Endometrial microvascular endothelial cells (primary cell): ENCODE data around the gene STAB2. TPM values are rescaled to one million over a fixed set of nuclear protein-coding genes. Genes with fewer than 3 reads are reported as not detected.
"Not testable (repeated sequence)": the region's sequence is repeated elsewhere in the genome, so short reads cannot be mapped to it uniquely, and the experiment has no call there.

ENCODE experiments used
- in situ Hi-C: cut with HindIII; loops from 2 replicates; pipeline ENCODE4 v1.10.0; 2017; ENCODE audit warnings: low sequenced_read_pairs, low pct_unique_long_range_greater_than_20kb; ENCODE audit errors: inconsistent ontology term
- total RNA-seq: library from RNA; depleted of rRNA; stranded (reverse); fragments of >200 nt; gene quantifications from one replicate; pipeline ENCODE4 v1.2.3, GENCODE V29; 2015; ENCODE audit errors: inconsistent ontology term

The STAB2 gene
- total RNA-seq, 1 donor from 2014 or later, result not detected

DNA sequence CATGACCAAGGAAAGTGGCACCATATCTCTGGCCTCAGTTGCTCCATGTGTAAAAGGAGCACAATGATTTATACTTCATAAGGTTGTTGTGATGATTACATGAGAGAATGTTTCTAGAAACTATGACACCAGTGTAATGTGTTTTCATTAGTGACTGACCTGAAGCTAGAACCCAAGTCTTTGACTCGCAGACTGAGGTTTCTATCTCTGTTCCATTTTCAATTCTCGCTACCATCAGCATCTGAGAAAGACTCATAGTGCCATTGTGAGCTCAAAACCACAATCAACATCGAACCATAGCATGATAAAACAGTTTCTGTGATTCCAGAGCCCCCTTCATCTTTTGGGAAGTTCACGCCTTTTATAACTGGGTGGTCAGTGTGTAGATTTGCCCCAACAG is 53.8 kb downstream of the STAB2 start:
- in situ Hi-C loops, result no loop called here

DNA sequence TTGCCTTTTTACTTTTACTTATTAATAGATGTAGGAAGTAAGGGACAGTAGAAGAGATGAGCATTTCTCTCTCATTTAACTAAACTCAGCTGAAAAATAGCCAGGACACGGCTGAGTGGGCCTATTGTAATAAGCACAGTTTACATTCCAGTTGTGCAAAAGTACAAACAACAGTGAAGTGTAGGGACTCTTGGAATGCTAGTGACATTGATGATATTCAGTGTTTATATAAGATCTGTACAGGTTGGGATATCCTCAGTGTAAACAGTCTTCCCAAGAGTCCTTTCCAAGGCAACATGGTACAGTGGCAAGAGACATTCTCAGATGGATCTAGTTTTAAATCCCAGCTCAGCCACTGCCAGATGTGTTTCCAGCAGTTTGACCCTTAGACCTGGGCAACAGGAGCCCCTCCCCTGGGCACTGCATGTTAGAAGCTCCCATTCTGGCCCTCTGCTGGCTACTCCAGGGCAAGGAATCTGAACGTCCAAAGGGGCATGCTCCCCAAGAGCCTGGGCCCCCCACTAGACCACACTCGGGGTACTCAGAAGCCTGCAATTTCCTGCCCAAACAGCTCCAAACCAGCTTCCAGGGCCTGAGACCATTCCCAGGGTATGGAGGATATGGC is 55.3 kb downstream of the STAB2 start:
- in situ Hi-C loops, result no loop called here

DNA sequence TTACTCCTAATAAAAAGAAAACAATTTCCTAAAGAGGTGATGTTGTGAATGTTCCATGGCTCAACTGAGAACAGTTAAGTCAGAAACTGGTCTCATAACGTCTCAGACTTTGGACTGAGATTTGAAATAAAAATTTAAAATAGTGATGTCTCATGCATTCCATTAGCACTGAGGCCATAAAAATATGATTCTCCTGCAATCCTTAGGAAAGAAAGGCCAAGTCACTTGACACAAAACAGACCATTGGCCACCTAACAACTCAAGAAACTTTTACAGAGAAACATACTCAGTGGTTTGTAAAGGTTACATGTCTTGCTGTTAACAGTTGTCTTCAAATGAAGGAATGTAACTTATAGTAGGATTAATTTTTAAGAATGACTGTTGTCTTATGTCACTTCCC is 58.1 kb downstream of the STAB2 start:
- in situ Hi-C loops, result no loop called here

DNA sequence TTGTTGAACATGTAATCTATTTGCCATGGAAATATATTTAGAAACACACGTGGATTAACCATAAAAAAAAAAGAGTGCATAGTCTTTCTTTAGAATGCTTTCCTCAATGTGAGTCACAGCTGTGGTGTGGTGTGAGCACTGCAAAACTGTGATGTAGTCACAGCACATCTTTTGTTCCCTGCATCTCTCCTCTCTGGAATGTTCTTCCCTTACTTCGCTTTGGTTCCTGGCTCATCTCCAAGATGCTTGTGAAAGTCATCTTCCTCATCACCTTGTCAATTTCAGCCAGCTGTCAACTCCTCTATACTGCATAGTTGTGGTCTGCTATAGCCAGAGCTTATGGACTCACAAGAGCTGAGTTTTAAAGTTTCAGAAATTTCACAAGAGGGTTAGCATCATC is 60.2 kb downstream of the STAB2 start:
- in situ Hi-C loops, result no loop called here

DNA sequence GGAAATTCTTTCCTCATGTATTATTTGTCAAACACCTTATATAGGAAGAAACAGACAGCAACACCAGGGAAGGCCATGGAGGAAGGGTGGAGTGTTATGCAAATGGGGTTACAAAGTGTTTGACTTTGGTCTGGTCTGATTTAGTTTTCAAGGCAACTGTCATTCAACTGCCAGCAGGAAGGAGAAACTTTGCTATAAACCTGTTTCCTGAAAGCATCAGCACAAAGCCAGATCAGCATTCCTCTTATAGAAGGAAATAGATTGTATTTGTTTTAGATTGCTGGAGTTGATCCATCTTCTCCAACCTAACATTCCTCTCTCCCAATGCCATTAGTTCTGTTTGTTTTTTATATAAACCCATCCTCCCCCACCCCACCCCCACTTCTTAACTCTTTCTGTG is 65.7 kb downstream of the STAB2 start:
- in situ Hi-C loops, result no loop called here

DNA sequence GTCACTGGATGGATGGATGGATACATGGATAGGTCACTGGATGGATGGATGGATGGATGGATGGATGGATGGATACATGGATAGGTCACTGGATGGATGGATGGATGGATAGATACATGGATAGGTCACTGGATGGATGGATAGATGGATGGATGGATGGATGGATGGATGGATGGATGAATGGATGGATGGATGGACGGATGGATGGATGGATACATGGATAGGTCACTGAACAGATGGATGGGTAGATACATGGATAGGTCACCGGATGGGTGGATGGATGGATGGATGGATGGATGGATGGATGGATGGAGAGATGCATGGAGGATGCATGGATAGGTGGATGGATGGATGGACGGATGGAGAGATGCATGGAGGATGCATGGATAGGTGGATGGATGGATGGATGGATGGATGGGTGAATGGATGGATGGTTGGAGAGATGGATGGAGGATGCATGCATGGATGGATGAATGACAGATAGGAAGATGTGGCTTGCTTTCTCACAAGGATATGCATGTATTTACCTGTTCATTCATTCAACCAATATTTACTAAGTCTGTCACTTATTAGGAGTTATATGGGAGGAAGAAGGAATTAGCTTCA is 66.6 kb downstream of the STAB2 start:
- in situ Hi-C loops, result not testable (repeated sequence)

DNA sequence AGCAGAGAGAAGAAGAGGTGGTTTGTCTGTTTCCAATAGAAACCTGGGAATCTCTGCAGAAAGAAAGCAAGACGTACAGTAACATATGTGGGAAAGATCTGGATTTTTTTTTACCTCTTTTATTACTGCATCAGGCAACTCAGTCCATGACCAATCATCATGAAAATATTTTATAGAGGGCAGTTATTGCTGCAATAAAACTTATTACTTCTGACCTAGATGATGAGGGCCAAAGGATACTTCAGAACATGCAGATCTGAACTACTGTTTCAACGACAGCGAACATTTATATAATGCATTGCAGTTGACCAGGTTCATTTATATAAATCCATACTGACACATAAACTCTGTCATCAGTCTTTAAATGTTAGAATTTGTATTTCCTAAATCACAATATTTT is 67.7 kb downstream of the STAB2 start:
- in situ Hi-C loops, result no loop called here

DNA sequence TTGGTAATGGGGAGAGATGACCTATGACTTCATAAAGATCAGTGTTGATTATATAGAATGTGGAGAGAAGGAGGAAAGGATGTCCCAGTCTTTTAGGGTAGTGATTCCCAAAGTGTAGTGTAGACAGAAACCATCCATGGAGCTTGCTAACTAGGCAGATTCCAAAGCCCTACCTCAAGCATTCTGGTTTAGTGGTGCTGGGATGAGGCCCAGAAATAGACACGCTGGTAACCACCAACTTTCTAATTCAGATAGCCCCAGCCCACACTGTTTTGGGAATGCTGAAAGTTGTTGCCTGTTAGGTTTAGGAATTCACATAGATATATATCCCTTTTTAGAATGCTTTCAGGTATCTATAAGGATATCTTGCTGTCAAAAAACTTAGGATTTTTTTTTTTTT is 69.2 kb downstream of the STAB2 start:
- in situ Hi-C loops, result no loop called here

DNA sequence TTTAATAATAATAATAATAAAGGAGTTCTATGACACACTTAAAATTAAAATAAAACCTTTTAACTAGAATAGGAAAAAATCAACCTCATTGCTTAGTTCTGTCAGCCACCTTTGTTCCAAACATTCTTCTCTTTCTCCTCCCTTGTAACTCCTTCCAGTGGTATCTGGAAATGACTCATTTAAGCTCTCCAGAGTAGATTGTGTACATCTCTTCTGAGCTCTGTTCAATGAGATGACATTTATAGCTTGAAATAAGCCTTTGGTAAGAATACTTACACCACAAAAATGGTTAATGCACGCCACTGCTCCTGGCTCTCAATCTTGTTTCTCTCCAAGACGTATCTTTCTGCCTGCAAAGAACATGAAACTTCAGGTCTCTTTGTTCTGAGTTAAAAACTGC is 70.3 kb downstream of the STAB2 start:
- in situ Hi-C loops, result no loop called here

DNA sequence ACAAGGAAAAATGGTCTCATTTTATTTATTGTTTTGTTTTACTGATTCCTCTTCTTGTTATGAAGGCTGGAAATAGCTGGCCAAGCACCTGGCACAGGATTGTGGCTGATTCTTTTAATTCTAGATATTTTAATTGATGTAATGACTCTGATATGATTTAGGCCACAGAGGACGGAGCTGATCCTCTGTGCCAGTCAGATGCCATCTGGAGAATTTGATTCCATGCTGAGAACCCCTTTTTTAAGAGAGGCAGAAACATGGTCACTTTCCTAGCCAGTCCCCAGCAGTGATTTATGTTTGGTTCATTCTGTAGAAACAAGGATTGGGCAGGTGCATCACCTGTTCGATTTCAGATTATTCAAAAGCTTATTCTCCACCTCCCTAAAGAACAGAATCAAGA is 77.6 kb downstream of the STAB2 start:
- in situ Hi-C loops, result no loop called here

DNA sequence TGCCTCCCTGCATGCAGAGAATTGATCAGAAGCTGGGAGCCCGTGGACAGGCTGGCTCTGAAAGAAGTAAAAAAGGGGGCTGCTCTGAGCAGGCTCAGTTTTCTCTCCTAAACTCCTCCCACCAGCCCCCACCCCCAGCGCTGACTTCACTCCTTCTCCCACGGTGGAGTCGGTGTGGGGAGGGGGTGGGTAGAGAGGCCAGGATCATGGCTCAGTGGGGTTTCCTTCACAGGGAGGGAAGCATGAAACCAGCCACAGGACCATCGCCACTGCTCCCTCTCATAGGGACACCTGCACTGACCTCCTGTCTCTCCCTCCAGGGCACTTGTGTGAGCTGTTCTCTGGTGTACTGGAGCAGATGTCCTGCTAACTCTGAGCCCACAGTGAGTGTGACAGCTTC is 78.9 kb downstream of the STAB2 start:
- in situ Hi-C loops, result no loop called here

DNA sequence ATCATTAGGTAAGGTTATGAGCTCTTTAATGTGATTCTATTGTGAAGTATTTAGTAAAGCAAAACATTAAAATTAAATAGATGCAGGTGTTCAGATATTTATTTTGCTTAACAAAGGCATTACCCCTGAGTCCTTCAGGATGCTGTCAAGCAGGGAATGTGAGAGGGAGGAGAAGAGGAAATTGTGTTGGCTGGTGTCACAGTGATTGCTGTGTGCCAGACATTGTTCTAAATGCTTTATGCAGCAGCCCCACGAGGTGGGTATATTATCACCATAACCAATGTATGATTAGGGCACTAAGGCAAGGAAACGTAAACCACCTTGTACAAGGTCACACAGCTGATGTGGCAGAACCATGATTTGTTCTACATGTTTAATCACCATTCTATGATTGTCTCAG is 80.1 kb downstream of the STAB2 start:
- in situ Hi-C loops, result no loop called here

DNA sequence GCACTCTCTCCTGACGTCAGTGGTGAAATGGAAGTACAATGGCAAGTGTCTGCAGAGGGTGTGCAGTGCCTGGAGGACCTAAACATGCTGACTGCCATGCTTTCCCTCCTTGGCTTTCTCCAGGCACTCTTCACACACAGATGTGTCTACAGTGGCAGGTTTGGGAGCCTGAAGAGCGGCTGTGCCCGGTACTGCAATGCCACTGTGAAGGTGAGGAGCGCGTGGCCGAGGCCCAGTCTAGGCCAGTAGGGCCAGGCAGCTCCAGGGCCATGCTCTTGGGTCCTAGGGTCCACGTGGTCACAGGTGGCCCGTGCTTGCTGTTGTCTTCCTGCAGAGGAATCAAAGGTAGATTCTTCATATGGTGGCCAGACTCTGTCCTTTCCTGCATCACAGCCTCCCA is 81.4 kb downstream of the STAB2 start:
- in situ Hi-C loops, result no loop called here

DNA sequence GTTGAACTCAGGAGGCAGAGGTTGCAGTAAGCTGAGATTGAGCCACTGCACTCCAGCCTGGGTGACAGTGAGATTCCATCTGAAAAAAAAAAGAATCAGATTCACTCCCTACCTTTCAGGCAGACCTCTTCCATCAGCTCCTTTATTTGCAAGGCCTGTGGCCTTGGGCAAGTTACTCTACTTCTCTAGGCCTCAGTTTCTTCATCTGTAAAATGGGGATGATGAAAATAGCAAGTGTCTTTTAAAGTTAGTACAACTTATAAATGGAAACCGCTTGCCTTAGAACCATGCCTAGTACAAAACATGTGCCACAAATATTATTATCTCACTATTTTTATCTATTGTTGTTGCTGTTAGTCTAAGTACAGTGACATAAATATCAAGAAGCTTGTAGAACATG is 84.3 kb downstream of the STAB2 start:
- in situ Hi-C loops, result no loop called here

DNA sequence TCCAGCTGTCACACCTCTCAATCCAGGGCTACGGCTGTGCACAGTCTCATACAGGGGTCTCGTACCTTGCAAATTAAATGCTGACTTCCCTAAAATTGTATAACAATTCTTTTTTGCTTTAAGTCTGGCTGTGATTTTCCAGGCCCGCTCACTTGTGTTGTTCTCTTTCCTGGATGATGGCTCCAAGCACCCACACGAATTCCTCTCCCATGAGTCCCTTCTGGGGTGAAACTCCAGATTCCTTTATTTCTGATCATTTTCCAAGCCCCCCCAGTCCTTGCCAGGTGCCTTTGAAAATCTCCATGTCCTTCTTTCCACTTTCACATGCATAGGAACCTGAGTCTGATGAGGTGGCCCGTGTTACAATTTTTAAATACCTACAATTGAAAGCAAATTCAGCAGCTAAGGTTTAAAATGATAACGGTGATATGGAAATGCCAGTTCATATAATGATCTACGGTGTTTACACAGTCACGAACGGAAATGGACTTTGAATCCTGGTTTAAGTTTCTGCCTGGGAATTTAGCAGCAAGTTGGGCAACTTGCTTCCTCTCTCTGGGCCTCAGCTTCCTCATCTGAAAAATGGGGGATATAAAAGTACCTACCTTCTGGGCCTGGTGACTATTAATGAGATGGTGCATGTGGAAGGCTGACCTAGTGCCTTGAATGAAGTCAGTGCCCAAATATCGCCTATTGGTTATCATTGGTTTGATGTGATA is 85.5 kb downstream of the STAB2 start:
- in situ Hi-C loops, result no loop called here

DNA sequence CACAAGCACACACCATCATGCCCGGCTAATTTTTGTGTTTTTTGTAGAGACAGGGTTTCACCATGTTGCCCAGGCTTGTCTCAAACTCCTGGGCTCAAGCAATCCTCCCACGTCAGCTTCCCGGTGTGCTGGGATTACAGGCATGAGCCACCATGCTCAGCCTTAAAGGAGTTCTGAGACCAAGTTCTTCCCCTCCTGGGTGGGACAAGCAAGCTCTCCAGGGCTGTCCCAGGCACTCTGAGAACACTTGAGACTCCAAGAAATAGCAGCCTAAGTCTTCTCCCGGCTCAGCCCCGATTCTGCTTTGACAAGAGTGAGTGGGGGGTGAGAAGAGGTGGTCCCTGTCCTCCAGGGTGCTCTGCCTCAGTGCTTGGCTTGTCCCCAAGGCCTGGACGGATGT is 86.4 kb downstream of the STAB2 start:
- in situ Hi-C loops, result no loop called here

DNA sequence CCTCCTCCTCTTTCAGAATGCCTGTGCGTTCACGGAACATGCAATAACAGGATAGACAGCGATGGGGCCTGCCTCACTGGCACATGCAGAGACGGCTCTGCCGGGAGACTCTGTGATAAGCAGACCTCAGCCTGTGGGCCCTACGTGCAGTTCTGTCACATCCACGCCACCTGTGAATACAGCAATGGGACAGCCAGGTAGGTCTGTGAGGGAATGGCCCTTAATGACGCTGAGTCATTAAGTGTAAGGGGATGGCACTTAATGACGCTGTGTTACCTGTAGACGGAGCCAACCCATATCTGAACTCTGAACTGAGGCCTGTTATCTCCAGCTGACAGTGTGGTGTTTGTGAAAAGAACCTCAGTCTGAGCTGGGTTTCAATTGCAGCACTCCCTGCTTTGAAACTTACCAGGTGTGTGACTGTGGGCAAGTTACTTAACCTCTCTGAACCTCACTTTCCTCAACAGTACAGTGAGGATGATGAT is 86.9 kb downstream of the STAB2 start:
- in situ Hi-C loops, result no loop called here

DNA sequence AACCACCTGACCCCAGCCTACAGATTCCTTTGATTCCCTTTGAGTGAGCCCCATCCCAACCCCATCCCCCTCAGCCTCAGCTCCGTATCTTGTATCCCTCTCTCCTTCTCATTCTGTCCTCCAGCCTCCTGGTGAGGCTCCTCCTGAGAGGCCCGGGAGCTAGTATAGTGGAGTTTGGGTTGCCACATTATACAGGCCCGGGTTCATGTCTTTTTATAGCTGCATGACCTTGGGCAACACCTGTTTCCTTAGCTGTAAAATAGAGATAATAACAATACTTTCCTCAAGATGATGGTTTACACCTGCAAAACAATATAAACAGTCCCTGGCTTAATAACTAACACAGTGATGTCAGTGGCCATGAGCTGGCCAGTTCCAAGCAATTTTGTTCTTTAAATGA is 89.8 kb downstream of the STAB2 start:
- in situ Hi-C loops, result no loop called here

DNA sequence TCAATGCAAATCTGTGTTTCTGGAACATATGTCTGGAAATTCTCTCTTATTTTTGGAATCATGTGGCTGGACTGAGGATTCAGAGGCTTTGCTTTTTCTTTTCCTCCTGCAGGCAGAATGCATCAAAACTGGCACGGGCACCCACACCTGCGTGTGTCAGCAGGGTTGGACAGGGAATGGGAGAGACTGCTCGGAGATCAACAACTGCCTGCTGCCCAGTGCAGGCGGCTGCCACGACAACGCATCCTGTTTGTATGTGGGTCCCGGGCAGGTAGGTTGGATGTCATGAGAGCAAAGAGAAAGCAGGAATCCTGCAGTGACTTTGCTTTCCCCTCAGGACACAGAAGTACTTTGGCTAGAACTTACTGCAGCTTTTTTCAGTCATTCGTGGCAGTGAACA is 90.3 kb downstream of the STAB2 start:
- in situ Hi-C loops, result no loop called here

DNA sequence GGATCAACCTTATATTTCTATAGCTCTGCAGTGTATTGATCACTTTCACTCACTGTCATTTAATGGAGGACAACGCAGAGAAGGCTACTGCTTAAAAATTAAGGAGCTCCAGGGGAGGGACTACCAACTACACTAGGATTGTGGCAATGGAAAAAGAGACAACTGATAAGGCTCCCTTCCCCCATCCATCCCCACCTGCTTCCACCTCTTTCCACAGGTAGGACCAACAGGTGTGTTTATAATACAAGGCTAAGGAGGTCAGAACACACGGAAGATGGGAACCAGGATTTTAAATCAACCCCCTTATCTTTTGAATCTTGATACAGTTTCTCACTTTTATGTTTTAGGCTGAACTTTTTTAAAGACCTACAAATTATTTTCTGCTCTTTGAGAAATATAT is 90.8 kb downstream of the STAB2 start:
- in situ Hi-C loops, result no loop called here
